Stimulated activated CD4-positive, alpha-beta T cell treated with anti-CD3 and anti-CD28 coated beads, Interleukin-15, amount 100 ng/mL, for 1 hour (primary cell): ENCODE measurements around the gene NAPB.

ENCODE experiments used
- DNase-seq, 2 donors: peaks; one replicate each; pipeline ENCODE4 v3.0.0-alpha.2; 2020; ENCODE audit warnings: low read depth in 1 of 2, low spot score in 1 of 2

The NAPB gene

GRCh38 chr20:23407781-23408464 is 13.4 kb downstream of the NAPB start:
- no peak for DNase-seq

- DNase-seq: no peak
These were observed 14.4 kb downstream of the NAPB start for GRCh38 chr20:23406880-23407279.

DNA sequence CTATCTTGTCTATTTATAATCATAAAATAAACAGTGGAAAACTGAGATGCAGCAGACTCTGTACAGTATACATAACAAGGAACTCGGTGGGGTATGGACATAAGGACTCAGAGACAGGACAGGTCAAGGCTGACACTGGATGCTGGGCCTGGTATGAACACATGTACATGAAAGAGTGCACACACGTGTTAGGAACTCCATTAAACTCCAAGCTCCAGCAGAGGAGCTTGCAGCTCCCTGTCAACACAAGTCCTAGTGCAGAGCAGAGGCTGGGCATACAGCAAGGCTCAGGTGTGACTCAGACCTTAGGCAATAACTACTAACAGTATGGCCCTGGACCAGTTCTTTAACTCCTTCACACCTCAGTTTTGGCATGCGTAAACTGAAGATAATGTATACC is 17.1 kb downstream of the NAPB start:
- no peak for DNase-seq

DNA sequence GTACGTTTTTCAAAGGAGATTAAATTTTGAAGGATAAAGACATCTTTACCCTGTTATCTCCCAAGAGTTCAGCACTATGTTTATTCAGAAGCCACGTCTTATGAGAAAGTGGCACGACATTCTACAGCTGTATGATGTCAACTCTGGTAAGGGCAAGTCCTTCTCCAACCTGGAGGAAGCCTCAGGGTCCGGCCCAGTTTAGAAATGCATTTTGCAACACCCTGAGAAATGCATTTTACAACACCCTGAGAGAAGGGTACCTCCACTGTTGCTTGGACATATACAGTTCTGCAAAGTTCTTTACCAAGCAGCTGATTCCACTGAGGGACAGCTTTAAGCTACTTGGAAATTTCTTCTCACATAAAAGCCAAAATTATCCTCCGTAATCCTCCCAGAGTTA is 17.5 kb downstream of the NAPB start:
- no peak for DNase-seq

DNA sequence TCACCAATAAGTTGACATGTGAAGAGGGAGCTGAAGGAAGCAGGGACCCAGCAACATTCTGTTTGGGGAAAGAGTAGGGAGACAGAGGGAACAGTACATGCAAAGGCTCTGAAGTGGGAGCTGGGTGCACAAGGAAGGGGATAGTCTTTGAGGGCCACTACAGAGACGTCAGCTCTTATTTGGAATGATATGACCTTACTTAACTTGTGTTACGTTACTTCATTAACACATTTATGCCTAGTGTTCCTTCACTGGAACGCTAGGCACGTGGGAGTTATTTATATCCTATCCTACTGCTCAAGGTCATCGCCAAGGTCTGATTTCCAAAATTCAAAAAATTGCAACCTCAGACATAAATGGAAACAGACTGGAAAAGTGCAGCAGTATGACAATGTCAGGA is 20.2 kb downstream of the NAPB start:
- no peak for DNase-seq

- no peak for DNase-seq
These were observed 21.6 kb downstream of the NAPB start for GRCh38 chr20:23399568-23400241.

DNA sequence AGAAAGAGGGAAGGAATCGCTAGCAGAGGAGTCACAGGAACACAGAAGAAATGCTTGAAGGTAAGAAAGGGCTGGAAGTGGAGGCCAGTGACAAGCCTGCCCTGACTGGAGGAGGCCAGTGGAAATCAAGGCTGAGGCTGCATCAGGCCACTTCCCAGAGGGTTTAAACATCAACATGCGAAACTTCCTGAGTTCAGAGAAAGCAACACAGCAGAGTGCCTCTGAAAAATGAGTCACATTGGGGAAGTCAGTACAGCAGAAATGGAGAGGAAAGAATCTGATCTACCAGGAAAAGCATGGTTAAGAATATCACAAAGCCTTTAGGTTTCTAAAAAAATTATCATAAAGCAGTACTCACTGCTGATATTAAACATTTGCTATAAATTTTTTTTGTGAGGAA is 23.3 kb downstream of the NAPB start:
- no peak for DNase-seq

DNA sequence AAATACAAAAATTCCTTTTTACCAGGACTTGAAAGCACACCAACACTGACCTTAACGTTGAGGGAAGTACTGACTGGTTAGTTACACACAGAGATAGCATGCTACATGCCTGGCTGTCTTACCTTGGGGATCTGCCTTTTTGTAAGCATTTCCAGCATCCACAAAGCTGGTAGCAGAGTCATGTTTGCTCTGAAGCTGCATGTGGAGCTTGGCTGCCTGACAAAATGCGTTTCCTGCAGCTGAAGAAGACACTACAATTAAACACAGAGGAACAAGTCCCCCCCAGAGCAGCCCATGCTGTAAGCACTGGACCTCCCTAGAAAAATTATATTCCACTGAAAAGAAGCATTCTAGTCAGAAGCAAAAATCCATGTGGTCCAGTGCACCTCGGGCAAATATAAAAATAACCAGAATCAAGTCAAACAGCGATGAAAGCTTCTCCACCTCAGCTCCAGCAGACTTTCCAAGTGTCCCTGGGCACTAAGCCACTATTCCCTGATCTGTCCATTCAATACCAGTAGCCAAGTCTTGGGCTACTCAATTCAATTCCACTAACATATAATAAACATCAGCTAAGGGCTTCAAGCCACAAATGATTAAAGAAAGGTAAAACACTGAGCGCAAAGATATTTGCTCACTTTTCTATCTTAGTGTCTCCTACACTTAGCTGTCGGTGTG is 24.2 kb downstream of the NAPB start:
- DNase-seq: no peak

GRCh38 chr20:23393996-23394775 is 27.1 kb downstream of the NAPB start:
- DNase-seq: no peak

- no peak for DNase-seq
These were observed 29.5 kb downstream of the NAPB start for GRCh38 chr20:23391707-23392310.

DNA sequence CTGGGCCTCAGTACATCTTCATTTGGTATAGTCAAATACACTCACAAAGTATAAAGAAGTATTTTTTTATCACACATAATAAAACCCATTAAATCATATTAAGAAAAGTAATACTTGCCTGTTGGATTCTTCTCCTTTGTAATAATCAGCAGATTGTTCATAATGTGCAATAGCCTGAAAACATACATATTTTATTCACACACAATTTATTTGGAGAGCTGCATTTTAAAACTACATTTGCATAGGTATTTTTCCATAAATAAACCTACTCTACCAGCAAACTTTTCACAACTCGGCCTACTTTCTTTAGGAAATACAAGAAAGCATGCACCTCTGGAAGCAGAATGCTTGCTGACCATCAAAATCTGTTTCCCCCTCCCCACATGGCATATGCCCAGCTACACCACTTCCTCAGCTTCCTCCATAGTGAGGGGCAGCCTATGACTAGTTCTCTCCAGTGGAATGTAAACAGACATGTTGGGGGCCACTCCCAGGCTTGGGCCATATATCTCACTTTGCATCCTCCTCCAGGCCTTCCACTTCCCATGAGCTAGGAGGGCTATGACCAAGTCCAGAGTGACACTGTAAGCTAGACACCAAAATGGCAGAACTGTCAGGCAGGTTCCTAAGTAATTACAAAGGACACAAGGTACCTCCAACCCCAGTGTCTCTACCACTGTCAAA is 31.1 kb downstream of the NAPB start:
- DNase-seq: no peak

DNA sequence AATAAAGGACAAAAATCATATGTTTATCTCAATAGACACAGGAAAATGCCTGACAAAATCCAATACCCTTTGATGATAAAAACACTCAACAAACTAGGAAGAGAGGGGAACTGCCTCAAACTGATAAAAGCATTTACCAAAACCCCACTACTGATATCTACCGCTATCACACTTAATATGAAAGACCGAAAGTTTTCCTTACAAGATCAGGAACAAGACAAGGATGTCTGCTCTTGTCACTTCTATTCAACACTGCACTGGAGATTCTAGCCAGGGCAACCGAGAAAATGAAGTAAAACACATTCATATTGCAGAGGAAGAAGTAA is 34.2 kb downstream of the NAPB start:
- no peak for DNase-seq

DNA sequence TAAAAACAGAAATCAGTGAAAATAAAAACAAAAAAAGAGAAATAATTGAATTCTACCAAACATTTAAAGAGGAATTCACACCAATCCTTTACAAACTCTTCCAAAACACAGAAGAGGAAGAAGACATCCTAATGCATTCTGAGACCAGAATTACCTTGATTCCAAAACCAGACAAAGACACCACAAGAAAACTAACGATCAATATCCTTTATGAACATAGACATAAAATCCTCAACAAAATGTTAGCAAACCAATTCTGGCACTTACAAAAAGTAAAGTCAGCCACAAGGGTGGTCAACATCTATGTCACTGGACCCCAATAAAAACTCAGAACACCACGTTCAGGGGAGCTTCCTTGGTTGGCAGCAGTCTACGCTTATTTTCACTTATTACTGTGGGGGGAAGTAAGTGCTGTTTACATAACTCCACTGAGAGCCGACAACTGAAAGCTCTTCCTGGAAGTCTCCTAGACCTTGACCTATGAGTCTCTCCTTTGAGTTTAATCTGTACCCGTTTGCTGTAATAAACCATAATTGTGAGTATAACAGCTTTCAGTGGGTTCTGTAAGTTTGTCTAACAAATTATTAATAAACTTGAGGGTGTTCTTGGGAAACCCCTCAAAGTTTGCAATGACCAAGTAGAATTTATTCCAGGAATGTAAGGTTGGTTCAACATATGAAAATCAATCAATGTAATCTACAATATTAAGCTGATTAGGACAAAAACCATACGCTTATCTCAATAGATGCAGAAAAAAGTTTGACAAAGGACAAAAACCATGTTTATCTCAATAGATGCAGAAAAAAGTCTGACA is 34.8 kb downstream of the NAPB start:
- DNase-seq: no peak

GRCh38 chr20:23381876-23382275 is 39.4 kb downstream of the NAPB start:
- DNase-seq: no peak

DNA sequence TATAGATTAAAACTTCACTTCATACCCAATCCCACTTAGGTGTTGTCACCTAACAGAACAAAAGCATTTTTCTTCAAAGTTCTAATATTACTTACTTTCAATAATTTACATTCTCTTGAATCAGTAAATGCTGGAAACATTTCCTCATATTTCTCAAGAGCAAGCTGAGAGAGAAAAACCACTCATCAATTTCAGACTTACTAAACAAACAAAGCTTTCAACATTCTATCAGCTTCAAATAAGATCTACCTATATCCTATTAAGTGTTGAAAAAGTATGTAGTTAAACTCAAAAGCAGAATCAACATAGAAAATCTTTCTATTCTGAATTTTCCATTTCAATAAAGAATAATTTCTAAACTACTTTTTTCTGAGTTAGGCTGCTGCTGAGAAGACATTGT is 41.5 kb downstream of the NAPB start:
- no peak for DNase-seq

- no peak for DNase-seq
These were observed 45.5 kb downstream of the NAPB start for GRCh38 chr20:23375827-23376226.

GRCh38 chr20:23374441-23374840 is 46.8 kb downstream of the NAPB start:
- DNase-seq: no peak

- DNase-seq: no peak
These were observed 49.8 kb downstream of the NAPB start for GRCh38 chr20:23371496-23371895.

GRCh38 chr20:23370873-23371272 is 50.4 kb downstream of the NAPB start:
- DNase-seq: no peak

GRCh38 chr20:23370274-23370673 is 51.0 kb downstream of the NAPB start:
- no peak for DNase-seq
